ENCODE measurements around the gene RLBP1. TPM values are rescaled to one million over a fixed set of nuclear protein-coding genes. Genes with fewer than 3 reads are reported as not detected.

The RLBP1 gene
- total RNA-seq, 4 donors from 2014 or later: not detected

GRCh38 chr15:89206908-89207331, 14.5 kb downstream of the RLBP1 start:
- peak; percentile 73 to 78 for DNase-seq
- H3K27me3 ChIP-seq: no peaks in the 10 kb centered on the region
- no peak overlapping the region for H3K27ac ChIP-seq
- 1 to 11% methylated on average over 4 to 14 of the region's 14 CpGs for WGBS, 2 donors
- no peaks in the 10 kb centered on the region for H3K36me3 ChIP-seq
- H3K4me3 ChIP-seq (replicated peaks in 1 of 3): no peak overlapping the region
- no peaks in the 10 kb centered on the region for H3K9me3 ChIP-seq
- intact Hi-C loops (cut with DNase I): loop anchor here (5.0 kb wide), 1 partner anchor 220 kb away; no protein-coding TSS in a partner anchor
- H3K4me1 ChIP-seq: peaks cover 0 to 7% of the 10 kb centered on the region in 2 donors
- TF ChIP-seq POLR2A (IDR thresholded peaks at IDR 0.05) (no peak), CTCF (IDR thresholded peaks at IDR 0.05) (peak; percentile 80 to 98 (median 88))

- Histone ChIP-seq H3K4me3 (replicated peaks in 1 of 3) (no peak overlapping the region), H3K36me3 (no peaks in the 10 kb centered on the region), H3K9me3 (no peaks in the 10 kb centered on the region), H3K27ac (no peak overlapping the region), H3K4me1 (peaks cover 0 to 7% of the 10 kb centered on the region in 2 donors), H3K27me3 (no peaks in the 10 kb centered on the region)
- DNase-seq: no peak
- intact Hi-C loops (cut with DNase I): loop anchor here (5.0 kb wide), 1 partner anchor 221 kb away; no protein-coding TSS in a partner anchor
- TF ChIP-seq CTCF (IDR thresholded peaks at IDR 0.05): no peak
- TF ChIP-seq POLR2A (IDR thresholded peaks at IDR 0.05): no peak
- 76 to 80% methylated on average over 14 of the region's 14 CpGs for WGBS, 2 donors
Measured at GRCh38 chr15:89205991-89206585, 15.3 kb downstream of the RLBP1 start.

GRCh38 chr15:89203705-89204273, 17.6 kb downstream of the RLBP1 start:
- TF ChIP-seq POLR2A (IDR thresholded peaks at IDR 0.05): no peak
- TF ChIP-seq CTCF (IDR thresholded peaks at IDR 0.05): no peak
- WGBS, 2 donors: 62 to 69% methylated on average over 2 of the region's 2 CpGs
- H3K4me3 ChIP-seq (replicated peaks in 1 of 3): no peak overlapping the region
- peaks cover 0 to 8% of the 10 kb centered on the region in 2 donors for H3K4me1 ChIP-seq
- H3K9me3 ChIP-seq: no peaks in the 10 kb centered on the region
- H3K36me3 ChIP-seq: no peaks in the 10 kb centered on the region
- DNase-seq: no peak
- no peak overlapping the region for H3K27ac ChIP-seq
- intact Hi-C loops (cut with DNase I): no loop called here
- no peaks in the 10 kb centered on the region for H3K27me3 ChIP-seq

- Histone ChIP-seq H3K9me3 (no peaks in the 10 kb centered on the region), H3K27me3 (no peaks in the 10 kb centered on the region), H3K36me3 (no peaks in the 10 kb centered on the region), H3K4me1 (peaks cover 4 to 22% of the 10 kb centered on the region in 2 donors), H3K27ac (no peak overlapping the region), H3K4me3 (replicated peaks in 1 of 3) (no peak overlapping the region)
- WGBS, 2 donors: 90 to 93% methylated on average over 19 to 20 of the region's 20 CpGs
- DNase-seq: no peak
- TF ChIP-seq POLR2A (IDR thresholded peaks at IDR 0.05) (no peak), CTCF (IDR thresholded peaks at IDR 0.05) (no peak)
- intact Hi-C loops (cut with DNase I): no loop called here
Measured at GRCh38 chr15:89201465-89202005, 19.8 kb downstream of the RLBP1 start.

GRCh38 chr15:89200182-89200581, 21.2 kb downstream of the RLBP1 start:
- 93 to 94% methylated on average over 7 to 12 of the region's 12 CpGs for WGBS, 2 donors
- Histone ChIP-seq H3K27ac (no peak overlapping the region), H3K4me3 (replicated peaks in 1 of 3) (no peak overlapping the region), H3K9me3 (no peaks in the 10 kb centered on the region), H3K27me3 (no peaks in the 10 kb centered on the region), H3K36me3 (no peaks in the 10 kb centered on the region), H3K4me1 (peaks cover 4 to 27% of the 10 kb centered on the region in 2 donors)
- DNase-seq: no peak
- intact Hi-C loops (cut with DNase I): no loop called here
- no peak for TF ChIP-seq POLR2A (IDR thresholded peaks at IDR 0.05)
- TF ChIP-seq CTCF (IDR thresholded peaks at IDR 0.05): no peak

Measured in thyroid gland (tissue), 4 donors.